NCI-H2107 treated with DMSO at 0.1 percent for 48 hours (cell line): ENCODE results near the gene GALNT2.

ENCODE experiments used
- DNase-seq: peaks from one replicate; lab custom pipeline; 2025; ENCODE audit not compliant: unreplicated experiment; lab: John Stamatoyannopoulos, UW

The GALNT2 gene

DNA sequence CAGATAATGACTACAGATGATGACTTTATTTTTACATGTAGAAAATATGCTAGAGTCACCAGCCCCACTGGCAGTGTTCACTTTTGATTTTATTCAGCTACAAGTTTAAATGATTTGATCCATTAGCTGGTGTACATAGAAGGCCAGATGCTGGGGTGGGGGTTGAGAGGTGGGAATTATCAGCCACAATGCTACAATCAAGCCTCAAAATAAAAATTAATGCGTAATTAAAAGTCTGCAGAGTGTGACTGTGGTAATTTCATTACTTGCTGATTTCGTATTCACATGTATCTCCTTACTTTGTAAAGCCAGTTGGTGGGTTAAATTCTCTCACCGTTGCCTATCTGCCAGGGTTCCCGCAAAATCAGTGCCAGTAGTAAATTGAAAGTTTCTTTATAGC, 109.3 kb downstream of the GALNT2 start:
- no peak for DNase-seq

DNA sequence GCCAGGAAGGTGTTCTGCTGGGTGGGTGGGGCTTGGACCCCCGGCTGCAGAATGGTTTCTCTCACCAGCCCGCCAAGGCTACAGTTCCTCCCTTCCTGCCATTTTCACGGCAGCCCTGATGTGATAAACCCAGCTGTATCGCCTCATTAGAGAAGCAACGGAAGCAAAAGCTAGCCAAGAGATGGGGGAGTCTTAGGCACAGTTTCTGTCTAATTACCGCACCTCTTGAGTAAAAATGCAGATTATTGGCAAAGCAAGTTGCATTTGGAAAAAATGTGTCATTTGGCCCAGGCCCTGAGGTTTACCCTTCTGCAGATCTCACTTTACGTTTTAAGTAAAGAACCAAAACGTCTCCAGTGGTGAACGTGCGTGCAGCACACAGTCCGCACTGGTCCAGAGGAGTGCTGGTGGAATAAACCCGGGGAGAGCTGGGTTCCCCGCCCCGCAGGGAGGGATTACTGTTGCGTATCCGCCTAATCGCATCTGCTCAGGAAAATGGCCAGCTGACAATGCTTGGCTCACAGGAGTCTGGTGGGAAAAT, 109.9 kb downstream of the GALNT2 start:
- no peak for DNase-seq

- DNase-seq = no peak
Measured at GRCh38 chr1:230179249-230179648, 112.2 kb downstream of the GALNT2 start.

GRCh38 chr1:230185076-230186001, 118.3 kb downstream of the GALNT2 start:
- DNase-seq = peak; percentile 52

- DNase-seq = peak; percentile 89
Measured at GRCh38 chr1:230186003-230186863, 119.2 kb downstream of the GALNT2 start.

DNA sequence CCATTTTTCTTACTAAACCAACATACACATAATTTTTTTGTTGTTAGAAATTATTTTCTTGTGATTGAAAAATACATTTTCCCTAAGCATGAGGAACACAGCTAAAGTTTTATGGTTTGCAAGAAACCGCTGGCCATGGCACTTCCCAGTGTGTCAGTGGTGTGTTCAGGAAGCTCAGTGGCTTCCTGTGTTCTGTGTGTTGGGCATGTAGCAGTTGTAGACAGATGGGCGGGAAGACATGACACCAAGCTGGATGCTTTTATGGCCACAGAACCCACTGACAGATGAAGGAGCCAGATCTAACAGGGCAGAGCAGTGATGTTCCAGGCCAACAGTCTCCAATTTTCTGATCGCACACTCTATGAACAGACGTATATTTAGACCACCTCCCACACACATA, 119.8 kb downstream of the GALNT2 start:
- DNase-seq = no peak

DNA sequence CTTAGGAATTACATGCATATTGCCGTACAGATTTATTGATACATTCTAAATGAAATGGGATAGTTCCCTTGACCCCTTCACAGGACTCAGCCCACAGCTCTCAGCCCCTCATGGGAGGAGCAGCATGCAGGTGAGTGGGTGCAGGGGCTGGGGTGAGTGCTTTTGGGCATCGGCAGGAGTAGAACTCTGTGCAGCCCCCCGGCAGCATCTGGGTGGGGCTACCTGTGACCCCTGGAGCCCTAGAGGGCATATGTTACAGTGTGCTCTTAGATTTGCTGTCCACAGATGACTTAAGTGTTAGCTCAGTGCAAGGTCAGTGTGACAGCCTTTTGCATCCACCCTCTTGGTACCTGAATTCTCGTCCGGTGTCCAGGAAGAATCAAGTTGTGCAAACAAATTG, 120.3 kb downstream of the GALNT2 start:
- no peak for DNase-seq

DNA sequence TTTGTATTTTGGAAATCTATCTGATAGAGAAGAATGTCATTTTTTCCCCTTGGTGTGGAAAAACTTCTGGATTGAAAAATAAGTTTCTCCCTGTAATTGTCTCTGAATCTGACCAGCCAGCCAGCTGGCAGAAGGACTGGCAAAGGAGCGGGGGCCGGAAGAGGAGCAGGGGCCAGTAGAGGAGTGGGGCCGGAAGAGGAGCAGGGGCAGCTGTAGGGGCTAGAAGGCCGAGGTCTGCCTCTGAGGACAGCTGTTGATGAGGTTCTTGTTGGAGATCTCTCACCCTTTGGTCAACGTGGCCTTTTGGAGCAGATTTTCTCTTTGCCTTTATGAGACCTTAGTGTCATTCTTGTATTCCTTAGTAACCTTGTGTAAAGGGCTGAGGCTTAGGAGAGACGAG, 121.8 kb downstream of the GALNT2 start:
- no peak for DNase-seq

DNA sequence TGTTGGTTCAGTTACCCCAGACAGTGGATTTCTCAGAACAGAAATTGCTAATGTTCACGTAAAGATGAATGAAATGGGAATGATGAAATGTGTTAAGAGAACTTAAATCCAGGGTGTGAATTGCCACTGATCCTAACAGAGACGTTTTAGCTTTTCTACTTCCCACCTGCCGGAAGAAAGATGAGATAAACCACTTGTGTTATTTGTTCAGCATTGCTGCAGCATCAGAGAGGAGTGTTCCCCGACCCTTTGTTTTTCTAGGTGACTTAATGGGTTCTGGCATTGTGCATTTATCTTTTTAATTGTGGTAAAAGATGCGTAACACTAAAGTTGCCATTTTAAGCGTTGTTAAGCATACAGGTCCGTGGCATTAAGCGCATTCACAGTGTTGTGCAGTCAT, 122.3 kb downstream of the GALNT2 start:
- peak; percentile 98 for DNase-seq

- DNase-seq = no peak
Measured at GRCh38 chr1:230189824-230190223, 122.8 kb downstream of the GALNT2 start.

- DNase-seq = no peak
Measured at GRCh38 chr1:230191079-230191804, 124.2 kb downstream of the GALNT2 start.

- peak; percentile 19 for DNase-seq
Measured at GRCh38 chr1:230191855-230192254, 124.8 kb downstream of the GALNT2 start.

DNA sequence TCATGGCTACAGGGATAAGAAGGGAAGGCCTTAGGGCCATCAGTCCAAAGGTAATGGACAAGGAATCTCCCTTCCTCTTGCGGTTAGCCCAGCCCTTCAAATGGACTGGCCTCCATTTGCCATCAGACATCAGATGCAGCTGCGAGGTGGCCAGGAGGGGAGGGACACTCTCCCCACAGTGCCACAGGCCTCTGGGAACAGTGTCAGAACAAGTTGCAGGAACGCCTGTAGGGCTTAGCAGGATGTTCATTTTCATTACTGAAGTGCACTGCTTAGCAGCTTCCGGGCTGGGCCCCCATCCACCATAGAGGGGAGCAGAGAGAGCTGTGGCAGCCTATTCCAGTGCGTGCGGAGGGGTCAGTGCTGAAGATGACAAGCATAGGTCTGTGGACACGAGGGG, 127.5 kb downstream of the GALNT2 start:
- no peak for DNase-seq

- DNase-seq = peak; percentile 69
Measured at GRCh38 chr1:230195199-230195598, 128.2 kb downstream of the GALNT2 start.

DNA sequence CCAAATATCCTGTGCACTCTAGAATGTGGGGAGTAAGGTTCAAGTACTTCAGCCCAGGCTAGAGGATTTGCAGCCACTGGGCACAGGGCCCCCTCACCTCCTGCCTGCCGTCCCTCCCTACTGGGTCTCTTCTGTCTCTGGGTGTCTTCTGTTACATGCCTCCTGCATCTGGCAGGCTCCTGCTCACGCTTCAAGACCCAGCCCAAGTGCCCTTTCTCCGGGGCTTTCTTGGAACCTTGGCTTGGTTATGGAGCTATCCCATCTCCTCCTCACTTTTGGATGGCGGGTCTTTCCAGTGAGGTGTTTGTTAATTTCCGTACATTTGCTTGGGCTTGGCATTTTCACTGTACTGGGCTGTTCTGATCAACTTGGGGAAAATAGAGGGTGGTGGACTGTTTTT, 129.0 kb downstream of the GALNT2 start:
- DNase-seq = no peak

- DNase-seq = no peak
Measured at GRCh38 chr1:230197644-230198567, 130.9 kb downstream of the GALNT2 start.

GRCh38 chr1:230199034-230199433, 132.0 kb downstream of the GALNT2 start:
- no peak for DNase-seq

GRCh38 chr1:230199554-230199953, 132.5 kb downstream of the GALNT2 start:
- DNase-seq = no peak

- no peak for DNase-seq
Measured at GRCh38 chr1:230200276-230200675, 133.2 kb downstream of the GALNT2 start.

DNA sequence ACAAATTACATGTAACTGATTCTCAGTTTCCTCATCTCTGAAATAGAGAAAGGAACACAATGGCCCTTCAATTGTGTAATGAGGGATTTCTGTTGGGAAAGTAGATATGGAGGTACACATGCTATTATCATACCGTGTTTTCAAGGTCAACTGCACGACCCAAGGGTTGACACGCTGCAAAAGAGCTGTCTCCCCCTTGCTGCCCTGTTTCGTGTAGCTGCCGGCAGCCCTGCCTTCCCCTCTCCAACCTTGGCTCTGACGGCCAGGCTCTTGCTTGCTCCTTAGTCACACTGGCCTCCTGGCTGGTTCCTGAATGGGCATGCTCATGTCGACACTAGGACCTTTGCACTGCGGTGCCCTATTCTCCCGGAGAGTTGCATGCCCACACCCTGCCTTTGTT, 134.4 kb downstream of the GALNT2 start:
- DNase-seq = no peak
